Measurements from ENCODE around the gene HERC5. TPM values are rescaled to one million over a fixed set of nuclear protein-coding genes. Genes with fewer than 3 reads are reported as not detected.

Gene HERC5
- total RNA-seq, 1 experiment from 2014 or later: 4.6 TPM

GRCh38 chr4:88420844-88421243 is 36.1 kb upstream of the HERC5 start:
- Histone ChIP-seq H3K4me2 (no peak overlapping the region), H2AFZ (no peak overlapping the region), H3K27me3 (ENCODE audit: insufficient read depth, low read depth) (no peaks in the 10 kb centered on the region), H3K4me1 (replicated peaks; ENCODE audit: insufficient read depth) (peaks cover 4% of the 10 kb centered on the region), H3K27ac (no peak overlapping the region), H3F3A (ENCODE audit: insufficient read depth, low read depth) (no peaks in the 10 kb centered on the region; the same call in 1 of the 2 replicates), H3K4me3 (no peak overlapping the region), H3K9me3 (ENCODE audit: insufficient read depth, low read depth) (no peaks in the 10 kb centered on the region), H4K20me1 (ENCODE audit: insufficient read depth) (no peaks in the 10 kb centered on the region), H3K79me2 (ENCODE audit: low read depth) (no peaks in the 10 kb centered on the region), H3K9me2 (ENCODE audit: insufficient read depth) (no peaks in the 10 kb centered on the region), H3K36me3 (ENCODE audit: low read depth) (no peaks in the 10 kb centered on the region)
- ChIA-PET CTCF (no interaction called here), POLR2A (ENCODE audit: unreplicated experiment) (no interaction called here)
- DNase-seq: no peak
- intact Hi-C loops (cut with micrococcal nuclease; ENCODE audit: unreplicated experiment): no loop called here
- TF ChIP-seq, protein P1, sequence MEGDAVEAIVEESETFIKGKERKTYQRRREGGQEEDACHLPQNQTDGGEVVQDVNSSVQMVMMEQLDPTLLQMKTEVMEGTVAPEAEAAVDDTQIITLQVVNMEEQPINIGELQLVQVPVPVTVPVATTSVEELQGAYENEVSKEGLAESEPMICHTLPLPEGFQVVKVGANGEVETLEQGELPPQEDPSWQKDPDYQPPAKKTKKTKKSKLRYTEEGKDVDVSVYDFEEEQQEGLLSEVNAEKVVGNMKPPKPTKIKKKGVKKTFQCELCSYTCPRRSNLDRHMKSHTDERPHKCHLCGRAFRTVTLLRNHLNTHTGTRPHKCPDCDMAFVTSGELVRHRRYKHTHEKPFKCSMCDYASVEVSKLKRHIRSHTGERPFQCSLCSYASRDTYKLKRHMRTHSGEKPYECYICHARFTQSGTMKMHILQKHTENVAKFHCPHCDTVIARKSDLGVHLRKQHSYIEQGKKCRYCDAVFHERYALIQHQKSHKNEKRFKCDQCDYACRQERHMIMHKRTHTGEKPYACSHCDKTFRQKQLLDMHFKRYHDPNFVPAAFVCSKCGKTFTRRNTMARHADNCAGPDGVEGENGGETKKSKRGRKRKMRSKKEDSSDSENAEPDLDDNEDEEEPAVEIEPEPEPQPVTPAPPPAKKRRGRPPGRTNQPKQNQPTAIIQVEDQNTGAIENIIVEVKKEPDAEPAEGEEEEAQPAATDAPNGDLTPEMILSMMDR (conservative IDR thresholded peaks at IDR 0.05): no peak
- no peak for TF ChIP-seq EZH2 (IDR thresholded peaks at IDR 0.05; ENCODE audit: low read depth)
- no TSS peak for BruUV-seq (replicated peaks)

GRCh38 chr4:88422403-88422802 is 34.5 kb upstream of the HERC5 start:
- no peaks in the 10 kb centered on the region for H4K20me1 ChIP-seq (ENCODE audit: insufficient read depth)
- no peaks in the 10 kb centered on the region for H3K79me2 ChIP-seq (ENCODE audit: low read depth)
- no peak overlapping the region for H3K4me2 ChIP-seq
- H3K4me1 ChIP-seq (replicated peaks; ENCODE audit: insufficient read depth): no peaks in the 10 kb centered on the region
- H3K9me2 ChIP-seq (ENCODE audit: insufficient read depth): no peaks in the 10 kb centered on the region
- no peaks in the 10 kb centered on the region for H3K36me3 ChIP-seq (ENCODE audit: low read depth)
- no peak for DNase-seq
- H3K27ac ChIP-seq: no peak overlapping the region
- CTCF ChIA-PET: no interaction called here
- no peaks in the 10 kb centered on the region for H3K9me3 ChIP-seq (ENCODE audit: insufficient read depth, low read depth)
- H3F3A ChIP-seq (ENCODE audit: insufficient read depth, low read depth): no peaks in the 10 kb centered on the region
- BruUV-seq (replicated peaks): no TSS peak
- intact Hi-C loops (cut with micrococcal nuclease; ENCODE audit: unreplicated experiment): no loop called here
- POLR2A ChIA-PET (ENCODE audit: unreplicated experiment): no interaction called here
- H3K4me3 ChIP-seq: no peak overlapping the region
- no peaks in the 10 kb centered on the region for H3K27me3 ChIP-seq (ENCODE audit: insufficient read depth, low read depth)
- no peak for TF ChIP-seq EZH2 (IDR thresholded peaks at IDR 0.05; ENCODE audit: low read depth)
- TF ChIP-seq, protein P1 (conservative IDR thresholded peaks at IDR 0.05): no peak
- no peak overlapping the region for H2AFZ ChIP-seq

GRCh38 chr4:88429401-88429800 is 27.5 kb upstream of the HERC5 start:
- POLR2A ChIA-PET (ENCODE audit: unreplicated experiment): no interaction called here
- no peaks in the 10 kb centered on the region for H3K27me3 ChIP-seq (ENCODE audit: insufficient read depth, low read depth)
- intact Hi-C loops (cut with micrococcal nuclease; ENCODE audit: unreplicated experiment): no loop called here
- H4K20me1 ChIP-seq (ENCODE audit: insufficient read depth): no peaks in the 10 kb centered on the region
- H3K4me3 ChIP-seq: no peak overlapping the region
- no peaks in the 10 kb centered on the region for H3K9me3 ChIP-seq (ENCODE audit: insufficient read depth, low read depth)
- DNase-seq: no peak
- CTCF ChIA-PET: no interaction called here
- TF ChIP-seq, protein P1 (conservative IDR thresholded peaks at IDR 0.05): no peak
- TF ChIP-seq EZH2 (IDR thresholded peaks at IDR 0.05; ENCODE audit: low read depth): no peak
- H3K36me3 ChIP-seq (ENCODE audit: low read depth): no peaks in the 10 kb centered on the region
- no TSS peak for BruUV-seq (replicated peaks)
- no peak overlapping the region for H3K27ac ChIP-seq
- H3K9me2 ChIP-seq (ENCODE audit: insufficient read depth): no peaks in the 10 kb centered on the region
- H3K4me2 ChIP-seq: no peak overlapping the region
- H3K79me2 ChIP-seq (ENCODE audit: low read depth): no peaks in the 10 kb centered on the region
- H3K4me1 ChIP-seq (replicated peaks; ENCODE audit: insufficient read depth): no peaks in the 10 kb centered on the region
- no peak overlapping the region for H2AFZ ChIP-seq
- no peaks in the 10 kb centered on the region for H3F3A ChIP-seq (ENCODE audit: insufficient read depth, low read depth)
